ENCODE measurements around the gene APOBR.

DNA sequence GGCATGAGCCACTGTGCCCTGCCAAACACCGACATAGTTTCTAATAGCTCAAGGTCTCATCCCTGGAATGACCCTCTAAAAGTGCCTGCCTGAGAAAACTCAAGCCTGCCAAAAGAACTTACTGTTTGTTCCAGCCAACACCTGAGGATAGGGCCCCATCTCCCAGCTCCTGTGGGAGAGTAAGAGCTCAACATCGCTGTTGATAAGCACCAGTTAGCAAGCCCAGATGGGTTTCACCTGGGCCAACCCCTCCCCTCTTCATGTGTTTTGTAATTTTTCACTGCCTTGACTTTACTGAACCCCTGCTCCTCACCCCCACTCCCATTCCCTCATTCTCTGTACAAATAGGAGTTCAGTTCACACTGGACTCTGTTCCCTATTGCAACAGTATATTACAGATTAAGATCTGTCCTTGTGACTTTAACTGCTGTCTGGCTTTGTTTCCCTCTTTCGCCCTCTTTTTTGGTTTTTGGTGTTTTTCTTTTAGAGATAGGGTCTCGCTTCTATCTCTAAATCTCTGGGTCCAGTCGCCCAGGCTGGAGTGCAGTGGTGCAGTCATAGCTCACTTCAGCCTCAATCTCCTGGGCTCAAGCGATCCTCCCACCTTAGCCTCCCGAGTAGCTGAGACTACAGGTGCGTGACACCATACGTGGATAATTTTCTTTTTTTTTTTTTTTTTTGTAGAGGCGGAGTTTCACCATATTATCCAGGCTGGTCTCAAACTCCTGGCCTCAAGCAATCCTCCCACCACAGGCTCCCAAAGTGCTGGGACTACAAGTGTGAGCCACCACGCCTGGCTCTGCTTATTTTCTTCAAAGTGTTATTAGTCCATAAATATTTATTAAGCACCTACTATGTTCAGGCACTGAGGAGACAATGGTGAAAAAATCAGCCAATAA, 32.0 kb downstream of the APOBR start:
- TF ChIP-seq, protein P1, sequence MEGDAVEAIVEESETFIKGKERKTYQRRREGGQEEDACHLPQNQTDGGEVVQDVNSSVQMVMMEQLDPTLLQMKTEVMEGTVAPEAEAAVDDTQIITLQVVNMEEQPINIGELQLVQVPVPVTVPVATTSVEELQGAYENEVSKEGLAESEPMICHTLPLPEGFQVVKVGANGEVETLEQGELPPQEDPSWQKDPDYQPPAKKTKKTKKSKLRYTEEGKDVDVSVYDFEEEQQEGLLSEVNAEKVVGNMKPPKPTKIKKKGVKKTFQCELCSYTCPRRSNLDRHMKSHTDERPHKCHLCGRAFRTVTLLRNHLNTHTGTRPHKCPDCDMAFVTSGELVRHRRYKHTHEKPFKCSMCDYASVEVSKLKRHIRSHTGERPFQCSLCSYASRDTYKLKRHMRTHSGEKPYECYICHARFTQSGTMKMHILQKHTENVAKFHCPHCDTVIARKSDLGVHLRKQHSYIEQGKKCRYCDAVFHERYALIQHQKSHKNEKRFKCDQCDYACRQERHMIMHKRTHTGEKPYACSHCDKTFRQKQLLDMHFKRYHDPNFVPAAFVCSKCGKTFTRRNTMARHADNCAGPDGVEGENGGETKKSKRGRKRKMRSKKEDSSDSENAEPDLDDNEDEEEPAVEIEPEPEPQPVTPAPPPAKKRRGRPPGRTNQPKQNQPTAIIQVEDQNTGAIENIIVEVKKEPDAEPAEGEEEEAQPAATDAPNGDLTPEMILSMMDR (IDR thresholded peaks at IDR 0.05; ENCODE audit: insufficient read depth, low read length) = no peak
- no peak for TF ChIP-seq GABPA (IDR thresholded peaks at IDR 0.05; ENCODE audit: low read depth)
- TF ChIP-seq SPI1 (IDR thresholded peaks at IDR 0.05; ENCODE audit: borderline replicate concordance, low read depth) = no peak

Data from HL-60 (cell line).